Measurements from ENCODE around the gene ARHGEF18.
"Not testable (repeated sequence)": the region's sequence is repeated elsewhere in the genome, so short reads cannot be mapped to it uniquely, and the experiment has no call there.

The ARHGEF18 gene
- long read RNA-seq, donor 1, result 0 reads
- long read RNA-seq, donor 2, result 0 reads
- long read RNA-seq, donor 3, full-length matches to known transcripts, result 1 of 1 reads
- long read RNA-seq, donor 3, partial matches to known transcripts, result 0 of 1 reads
- long read RNA-seq, donor 3, other reads (novel, unspliced or antisense), result 0 of 1 reads
- long read RNA-seq, donor 4, partial matches to known transcripts, result 0 of 1 reads
- long read RNA-seq, donor 4, other reads (novel, unspliced or antisense), result 0 of 1 reads
- long read RNA-seq, donor 5, result 0 reads
- long read RNA-seq, donor 6, partial matches to known transcripts, result 7 of 13 reads
- long read RNA-seq, donor 6, other reads (novel, unspliced or antisense), result 6 of 13 reads
- long read RNA-seq, donor 7, result 0 reads
- long read RNA-seq, donor 8, full-length matches to known transcripts, result 1 of 1 reads
- long read RNA-seq, donor 8, partial matches to known transcripts, result 0 of 1 reads
- long read RNA-seq, donor 8, other reads (novel, unspliced or antisense), result 0 of 1 reads

DNA sequence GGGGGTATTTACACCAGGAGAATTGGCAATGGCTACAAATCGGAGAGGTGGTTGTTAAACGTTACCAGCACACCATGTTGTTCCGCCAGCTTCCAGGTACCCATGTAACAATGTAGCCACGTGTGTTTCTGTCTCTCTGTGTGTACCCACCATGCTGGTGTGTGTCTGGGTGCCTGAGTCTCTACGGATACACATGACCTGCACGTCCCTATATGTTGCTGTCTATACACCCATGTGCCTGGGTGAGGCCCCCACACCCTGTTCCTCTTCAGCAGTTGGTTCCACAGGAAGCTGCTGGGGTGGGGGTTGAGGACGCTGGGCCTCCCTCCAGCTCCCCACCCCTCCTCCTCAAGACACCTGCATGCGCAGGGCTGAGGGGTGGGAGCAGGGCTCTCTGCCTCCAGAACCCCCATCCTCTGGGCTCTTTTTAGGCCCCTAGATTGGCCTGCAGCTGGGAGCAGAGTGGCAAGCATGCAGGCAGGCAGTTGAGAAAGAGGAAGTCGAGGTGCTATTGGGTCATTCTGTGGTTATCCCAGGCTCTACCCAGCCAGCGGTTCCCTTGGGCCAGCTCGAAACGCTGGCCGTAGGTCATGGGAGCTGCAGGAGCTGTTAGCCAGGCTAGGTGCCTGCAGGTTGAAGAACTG, at the start of gene ARHGEF18:
Gene ARHGEF18, plus strand, starts transcription at position 351 of the 644 bp plus-strand sequence. CDS start 13,954 bp downstream, outside the sequence.
- no peak for DNase-seq

DNA sequence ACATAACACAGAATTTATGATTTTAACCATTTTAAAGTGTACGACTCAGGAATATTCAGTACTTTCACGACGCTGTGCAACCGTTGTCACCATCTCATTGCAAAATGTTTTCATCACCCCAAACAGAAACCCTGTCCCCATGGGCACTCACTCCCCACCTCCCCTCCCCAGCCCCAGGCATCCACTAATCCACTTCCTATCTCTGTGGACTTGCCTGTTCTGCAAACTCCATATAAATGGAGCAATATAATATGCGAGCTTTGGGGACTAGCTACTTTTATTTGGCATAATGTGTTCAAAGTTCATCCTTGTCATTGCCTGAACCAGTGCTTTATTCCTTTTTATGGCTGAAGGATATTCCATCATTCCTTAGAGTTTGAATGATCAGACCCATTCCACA, 47.2 kb upstream of the ARHGEF18 start:
- DNase-seq, result no peak

DNA sequence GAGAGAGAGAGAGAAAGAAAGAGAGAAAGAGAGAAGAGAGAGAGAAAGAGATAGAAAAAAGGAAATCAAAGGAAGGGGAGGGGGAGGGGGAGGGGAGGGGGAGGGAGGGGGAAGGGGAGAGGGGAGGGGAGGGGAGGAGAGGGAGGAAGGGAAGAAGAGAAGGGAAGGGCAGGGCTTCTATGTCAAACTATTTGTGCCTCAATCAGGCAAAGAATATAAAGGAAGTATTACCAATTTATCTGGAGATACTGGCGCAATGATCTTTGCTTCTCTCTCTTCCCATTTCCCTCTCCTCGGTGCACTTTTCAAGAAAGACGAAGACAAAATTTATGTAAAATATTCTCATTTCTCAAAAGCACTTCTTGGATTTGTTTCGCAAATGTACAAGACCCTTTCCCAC, 45.3 kb upstream of the ARHGEF18 start:
- no peak for DNase-seq

DNA sequence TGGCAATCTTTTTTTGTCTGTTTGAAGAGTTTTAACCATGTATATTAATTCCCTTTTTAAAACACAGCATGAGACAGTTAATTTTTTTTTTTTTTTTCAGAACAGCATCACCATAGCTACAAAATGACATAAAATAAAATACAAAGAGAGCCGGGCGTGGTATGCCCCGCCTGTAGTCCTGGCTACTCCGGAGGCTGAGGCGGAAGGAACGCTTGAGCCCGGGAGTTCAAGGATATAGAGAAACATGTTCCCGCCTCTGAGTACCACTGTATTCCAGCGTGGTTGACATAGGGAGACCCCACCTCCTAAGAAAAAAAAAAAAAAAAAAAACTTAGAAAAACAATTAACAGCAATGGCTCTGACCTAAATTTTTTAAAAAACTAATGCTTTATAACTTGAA, 44.5 kb upstream of the ARHGEF18 start:
- DNase-seq, result no peak

DNA sequence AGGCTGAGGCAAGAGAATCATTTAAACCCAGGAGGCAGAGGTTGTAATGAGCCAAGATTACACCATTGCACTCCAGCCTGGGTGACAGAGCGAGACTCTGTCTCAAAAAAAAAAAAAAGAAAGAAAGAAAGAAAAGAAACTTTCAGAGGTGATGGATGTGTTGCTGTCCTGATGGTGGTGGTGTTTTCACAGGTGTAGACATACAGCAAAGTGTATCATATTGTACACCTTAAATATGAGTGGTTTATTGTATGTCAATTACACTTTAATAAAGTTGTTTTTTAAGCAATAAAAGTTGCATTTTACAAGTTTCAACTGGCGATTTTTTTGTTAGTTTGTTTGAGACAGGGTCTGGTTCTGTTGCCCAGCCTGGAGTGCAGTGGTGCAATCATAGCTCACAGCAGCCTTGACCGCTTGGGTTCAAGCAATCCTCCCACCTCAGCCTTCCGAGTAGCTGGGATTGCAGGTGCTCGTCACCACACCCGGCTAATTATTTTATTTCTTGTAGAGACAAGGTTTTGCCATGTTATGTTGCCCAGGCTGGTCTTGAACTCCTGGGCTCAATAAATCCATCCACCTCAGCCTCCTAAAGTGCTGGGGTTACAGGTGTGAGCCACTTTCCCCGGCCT, 41.0 kb upstream of the ARHGEF18 start:
- DNase-seq, result no peak

DNA sequence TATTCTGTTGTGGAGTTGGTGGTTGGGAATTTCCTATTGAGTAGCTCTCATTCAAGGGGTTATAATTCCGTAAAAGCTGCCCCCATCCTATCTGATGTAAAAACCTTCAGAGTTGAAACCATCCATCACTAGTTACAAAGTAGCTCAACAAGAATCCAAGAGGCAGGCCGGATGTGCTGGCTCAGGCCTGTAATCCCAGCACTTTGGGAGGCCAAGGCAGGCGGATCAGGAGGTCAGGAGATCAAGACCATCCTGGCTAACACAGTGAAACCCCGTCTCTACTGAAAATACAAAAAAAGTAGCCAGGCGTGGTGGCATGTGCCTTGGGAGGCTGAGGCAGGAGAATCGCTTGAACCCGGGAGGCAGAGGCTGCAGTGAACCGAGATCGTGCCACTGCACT, 40.4 kb upstream of the ARHGEF18 start:
- DNase-seq, result not testable (repeated sequence)

DNA sequence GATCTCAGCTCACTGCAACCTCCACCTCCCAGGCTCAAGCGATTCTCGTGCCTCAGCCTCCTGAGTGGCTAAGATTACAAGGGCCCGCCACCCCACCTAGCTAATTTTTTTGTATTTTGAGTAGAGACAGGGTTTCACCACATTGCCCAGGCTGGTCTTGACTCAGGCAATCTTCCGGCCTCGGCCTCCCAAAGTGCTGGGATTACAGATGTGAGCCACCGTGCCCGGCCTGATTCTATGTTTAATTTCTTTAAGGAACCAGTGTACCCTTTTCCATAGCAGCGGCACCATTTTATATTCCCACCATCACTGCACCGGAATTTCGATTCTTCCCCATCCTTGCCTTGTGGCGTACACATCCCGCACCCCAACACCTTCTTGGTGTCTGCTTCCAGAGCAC, 36.8 kb upstream of the ARHGEF18 start:
- no peak for DNase-seq

DNA sequence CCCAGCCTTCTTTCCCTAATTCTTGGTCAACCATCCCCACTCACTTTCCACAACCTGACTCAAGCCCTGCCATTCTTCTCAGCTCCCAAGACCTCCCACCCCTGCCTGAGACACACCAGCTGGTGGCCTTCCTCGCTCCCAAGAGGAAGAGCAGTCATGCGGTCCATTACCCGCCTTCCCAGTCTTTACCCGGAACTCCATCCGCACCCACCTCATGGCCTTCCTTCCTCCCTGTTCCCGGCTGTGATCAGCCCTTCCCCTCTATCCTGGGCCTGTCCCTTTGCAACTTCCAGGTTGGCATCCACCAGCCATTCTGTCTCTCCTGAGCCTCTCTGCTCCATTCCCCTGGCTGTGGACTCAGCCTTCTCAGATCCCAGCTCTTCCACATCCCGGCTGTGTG, 35.9 kb upstream of the ARHGEF18 start:
- DNase-seq, result no peak

DNA sequence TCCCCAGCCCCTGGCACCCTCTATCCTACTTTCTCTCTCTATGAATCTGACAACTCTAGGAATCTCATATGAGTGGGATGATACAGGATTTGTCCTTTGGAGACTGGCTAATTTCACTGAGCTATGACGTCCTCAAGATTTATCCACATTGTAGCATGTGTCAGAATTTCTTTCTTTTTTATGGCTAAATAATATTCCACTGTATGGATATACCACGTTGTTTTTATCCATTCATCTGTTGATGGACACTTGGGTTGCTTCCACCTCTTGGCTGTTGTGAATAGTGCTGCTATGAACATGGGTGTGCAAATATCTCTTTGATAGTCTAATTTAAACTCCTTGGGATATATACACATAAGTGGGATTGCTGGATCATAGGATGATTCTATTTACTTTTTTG, 30.6 kb upstream of the ARHGEF18 start:
- DNase-seq, result no peak

DNA sequence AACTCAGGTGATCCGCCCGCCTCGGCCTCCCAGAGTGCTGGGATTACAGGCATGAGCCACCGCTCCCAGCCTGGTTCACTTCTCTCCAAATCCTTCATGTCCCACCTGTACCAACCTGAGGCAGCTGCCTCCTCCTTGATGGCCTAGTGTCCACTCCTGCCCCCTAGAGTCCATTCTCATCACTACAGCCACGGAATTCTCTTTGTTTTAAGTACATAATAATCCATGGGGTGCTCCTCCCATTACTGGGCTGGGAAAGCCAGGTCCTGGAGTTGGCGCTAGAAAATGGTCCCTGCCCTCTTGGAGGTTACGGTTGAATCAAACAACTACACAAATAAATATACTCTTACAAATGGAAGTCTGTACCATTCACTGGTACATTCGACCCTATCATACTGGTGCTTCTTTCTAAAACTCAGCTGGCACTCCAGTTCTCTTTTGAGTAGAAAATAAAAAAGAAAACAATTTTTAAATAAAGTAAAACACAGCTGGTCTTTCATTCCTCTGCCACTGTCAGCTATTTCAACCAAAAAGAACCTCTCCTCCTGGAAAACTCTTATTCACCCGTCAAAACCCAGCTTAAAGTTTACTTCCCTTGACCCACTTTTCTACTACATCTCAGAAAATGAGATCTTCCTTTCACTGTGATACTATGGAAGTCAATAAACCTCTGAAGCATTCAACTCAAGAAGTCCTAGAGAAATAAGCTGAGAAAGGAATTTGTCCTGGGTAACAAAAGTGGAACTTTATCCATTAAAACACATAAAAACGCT, 22.4 kb upstream of the ARHGEF18 start:
- DNase-seq, result no peak

DNA sequence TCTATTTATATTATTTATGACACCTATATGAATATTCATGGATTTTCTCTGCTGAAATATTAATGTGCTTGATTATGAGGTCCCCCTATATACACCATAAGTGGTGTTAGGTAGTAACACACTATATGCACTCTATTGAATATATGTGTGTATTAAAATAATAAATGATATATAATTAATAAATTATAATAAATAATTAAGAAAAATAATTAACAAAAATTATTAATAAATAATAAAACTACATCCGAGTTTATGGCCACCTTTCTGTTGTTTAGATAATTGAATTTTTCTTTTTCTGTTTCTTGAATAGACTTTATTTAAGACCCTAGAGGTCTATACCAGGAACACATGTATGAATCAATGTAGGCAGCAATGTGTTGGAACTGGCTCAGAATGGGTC, 20.9 kb upstream of the ARHGEF18 start:
- no peak for DNase-seq

DNA sequence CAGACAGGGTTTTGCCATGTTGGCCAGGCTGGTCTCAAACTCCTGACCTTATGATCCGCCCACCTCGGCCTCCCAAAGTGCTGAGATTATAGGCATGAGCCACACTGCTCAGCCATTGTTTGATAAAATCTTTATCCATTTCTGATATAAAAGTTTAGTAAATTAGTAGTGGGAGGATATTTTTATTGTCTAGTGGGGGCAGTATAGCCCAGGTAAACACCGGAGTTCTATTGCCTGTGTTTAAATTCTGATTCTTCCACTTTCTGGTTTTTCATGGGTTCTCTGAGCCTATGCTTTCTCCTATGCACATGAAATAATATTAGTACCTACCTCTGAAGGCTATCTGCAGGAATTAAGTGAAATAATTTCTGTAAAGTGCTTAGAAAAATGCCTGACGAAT, 20.1 kb upstream of the ARHGEF18 start:
- DNase-seq, result no peak

DNA sequence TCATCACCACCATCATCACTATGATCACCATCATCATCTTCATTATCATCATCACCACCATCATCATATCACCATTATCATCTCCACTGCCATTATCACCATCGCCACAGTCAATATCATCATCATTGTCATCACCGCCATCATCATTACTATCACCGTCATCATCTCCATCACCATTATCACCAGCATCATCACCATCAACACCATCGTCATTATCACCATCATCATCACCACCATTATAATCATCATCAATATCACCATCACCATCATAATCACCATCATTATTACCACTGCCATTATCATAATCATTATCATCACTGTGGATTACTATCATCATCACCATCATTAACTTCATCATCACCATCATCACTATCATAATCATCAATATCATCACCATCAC, 17.3 kb upstream of the ARHGEF18 start:
- DNase-seq, result no peak

DNA sequence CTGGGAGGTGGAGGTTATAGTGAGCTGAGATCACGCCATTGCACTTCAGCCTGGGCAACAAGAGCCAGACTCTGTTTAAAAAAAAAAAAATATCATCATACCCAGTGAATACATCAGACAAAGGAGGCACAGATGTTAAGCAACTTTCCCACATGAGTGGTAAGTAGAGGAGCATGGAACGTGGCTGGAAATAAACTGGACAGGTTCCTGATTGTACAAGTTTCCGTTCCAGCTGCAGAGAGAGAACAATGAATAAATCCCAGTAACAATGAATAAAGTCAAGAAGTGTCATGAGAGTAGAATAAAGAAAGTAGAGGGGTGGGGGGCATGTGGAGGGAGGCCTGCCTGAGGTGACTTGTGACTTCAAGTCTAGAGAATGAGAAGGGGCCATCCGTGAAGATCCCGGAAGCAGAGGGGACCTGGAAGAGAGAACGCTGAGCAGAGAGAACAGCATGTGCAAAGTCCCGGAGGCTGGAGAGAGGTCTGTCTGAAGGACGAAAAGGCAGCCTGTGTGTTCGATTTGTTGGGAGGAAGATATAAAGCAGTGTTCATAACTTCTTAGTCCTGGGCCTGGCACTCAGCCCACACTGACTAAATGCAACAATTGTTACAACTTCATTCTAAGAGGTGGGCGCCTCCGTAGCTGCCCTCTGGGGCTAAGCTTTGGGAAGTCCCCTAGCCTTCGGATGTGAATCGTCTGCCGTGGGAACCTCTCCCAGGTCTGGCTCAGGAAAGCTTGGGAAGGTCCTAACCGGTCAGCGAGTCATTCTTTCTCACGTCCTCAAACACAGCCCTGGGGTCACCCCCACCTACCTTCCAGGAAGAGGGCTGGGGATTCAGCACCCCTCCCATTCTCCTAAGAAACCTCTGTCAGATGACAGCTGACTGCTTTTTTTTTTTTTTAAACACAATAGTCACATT, 15.3 kb upstream of the ARHGEF18 start:
- no peak for DNase-seq

DNA sequence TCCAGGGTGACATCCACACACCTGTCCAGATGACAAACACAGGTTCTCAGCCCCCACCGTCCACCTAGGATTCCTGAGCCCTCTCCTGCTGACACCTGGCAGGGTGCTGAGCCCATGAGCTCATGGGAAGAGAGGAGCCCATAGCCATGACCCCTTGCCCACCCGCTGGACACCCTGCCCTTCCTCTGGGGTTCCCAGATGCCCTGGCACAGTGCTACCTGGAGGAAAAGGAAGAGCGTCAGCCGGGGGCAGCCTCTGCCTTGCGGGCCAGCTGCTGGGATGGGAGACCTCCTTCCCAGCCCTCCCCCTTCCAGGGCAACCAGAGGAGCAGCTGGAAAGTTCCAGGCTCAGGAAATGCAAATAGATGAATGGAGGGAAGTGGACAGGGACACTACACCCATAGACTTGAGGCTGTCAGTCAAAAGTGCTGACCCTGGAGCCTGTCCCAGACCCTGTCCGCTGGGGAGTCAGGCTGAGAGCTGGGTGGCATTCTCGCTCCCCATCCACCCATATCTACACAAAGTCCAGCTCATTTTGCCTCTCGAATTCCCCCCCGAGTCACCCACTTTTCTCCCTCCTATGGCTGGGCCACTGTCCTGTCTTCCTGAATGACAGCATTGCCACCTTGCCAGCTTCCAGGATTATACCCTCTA, 12.3 kb upstream of the ARHGEF18 start:
- no peak for DNase-seq

DNA sequence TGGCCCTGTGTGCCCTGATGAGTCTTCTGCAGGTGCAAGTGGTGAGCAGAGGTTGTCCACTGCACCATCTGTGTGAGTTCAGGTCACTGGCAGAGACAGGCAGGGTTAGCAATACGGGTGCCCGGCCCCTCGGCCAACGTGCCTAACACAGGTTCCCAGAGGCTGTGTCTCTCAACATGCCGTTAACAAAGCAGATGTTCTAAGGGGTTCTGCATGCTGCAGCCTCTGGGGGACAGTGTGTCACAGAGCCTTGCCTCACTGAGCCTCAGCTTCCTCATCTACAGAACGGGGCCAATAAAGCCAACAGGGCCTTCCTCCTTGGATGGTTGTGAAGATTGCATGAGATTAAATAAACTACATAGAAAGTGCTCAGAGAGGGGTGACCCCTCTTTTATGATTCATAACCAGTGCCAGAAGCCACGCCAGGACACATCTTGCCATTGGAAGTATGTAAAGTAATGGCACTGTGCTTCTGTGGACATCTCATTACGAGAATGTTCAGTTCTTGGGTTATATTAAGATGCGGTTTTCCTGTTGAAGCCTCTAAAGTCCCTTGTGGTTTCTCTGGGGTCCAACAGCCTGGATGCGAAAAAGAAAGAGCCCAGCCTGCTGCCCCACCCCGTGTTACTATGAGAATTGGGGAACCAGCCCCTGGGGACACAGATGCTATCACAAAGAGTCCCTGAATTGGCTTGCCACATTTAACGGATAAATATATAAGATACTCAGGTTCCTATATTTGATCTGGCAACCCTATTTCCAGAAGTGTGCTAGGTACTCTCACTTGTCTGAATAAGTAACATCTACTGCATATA, 11.2 kb upstream of the ARHGEF18 start:
- no peak for DNase-seq

DNA sequence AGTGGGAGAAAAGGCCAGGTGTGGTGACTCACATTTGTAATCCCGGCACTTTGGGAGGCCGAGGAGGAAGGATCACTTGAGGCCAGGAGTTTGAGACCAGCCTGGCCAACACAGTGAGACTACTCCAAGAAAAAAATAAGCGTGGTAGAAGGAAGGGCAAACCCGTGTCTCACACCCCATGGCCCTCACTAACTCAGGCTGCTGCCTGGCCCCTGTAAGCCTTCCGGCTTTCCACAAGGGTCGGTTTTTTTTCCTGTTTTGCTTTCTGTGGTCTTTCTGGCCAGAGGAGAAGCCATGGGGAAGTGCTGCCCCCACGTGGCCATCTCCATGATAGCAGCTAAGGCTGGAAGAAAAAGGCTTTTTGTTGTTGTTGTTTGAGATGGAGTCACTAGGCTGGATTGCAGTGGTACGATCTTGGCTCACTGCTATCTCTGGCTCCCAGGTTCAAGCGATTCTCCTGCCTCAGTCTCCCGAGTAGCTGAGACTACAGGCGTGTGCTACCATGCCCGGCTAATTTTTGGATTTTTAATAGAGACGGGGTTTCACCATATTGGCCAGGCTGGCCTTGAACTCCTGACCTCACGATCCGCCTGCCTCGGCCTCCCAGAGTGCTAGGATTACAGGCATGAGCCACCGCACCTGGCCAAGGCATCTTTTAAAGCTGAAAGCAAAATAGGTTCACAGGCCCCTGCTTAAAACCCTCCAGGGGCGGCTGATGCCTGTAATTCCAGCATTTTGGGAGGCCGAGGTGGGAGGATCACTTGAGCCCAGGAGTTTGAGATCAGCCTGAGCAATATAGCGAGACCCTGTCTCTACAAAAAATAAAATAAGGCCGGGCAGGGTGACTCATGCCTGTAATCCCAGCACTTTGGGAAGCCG, 7.5 kb upstream of the ARHGEF18 start:
- DNase-seq, result peak; percentile 77

DNA sequence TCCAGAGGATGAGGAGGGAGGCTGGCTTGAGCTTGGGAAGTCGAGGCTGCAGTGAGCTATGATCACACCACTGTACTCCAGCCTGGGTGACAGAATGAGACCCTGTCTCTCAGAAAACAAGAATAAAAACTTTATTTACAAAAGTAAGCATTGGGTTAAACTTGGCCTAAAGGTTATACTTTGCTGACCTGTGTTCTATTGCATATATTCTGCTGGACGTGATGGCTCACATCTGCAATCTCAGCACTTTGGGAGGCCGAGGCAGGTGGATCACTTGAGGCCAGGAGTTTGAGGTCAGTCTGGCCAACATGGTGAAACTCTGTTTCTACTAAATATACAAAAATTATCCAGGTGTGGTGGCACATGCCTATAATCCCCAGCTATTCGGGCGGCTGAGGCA, 6.6 kb upstream of the ARHGEF18 start:
- no peak for DNase-seq

DNA sequence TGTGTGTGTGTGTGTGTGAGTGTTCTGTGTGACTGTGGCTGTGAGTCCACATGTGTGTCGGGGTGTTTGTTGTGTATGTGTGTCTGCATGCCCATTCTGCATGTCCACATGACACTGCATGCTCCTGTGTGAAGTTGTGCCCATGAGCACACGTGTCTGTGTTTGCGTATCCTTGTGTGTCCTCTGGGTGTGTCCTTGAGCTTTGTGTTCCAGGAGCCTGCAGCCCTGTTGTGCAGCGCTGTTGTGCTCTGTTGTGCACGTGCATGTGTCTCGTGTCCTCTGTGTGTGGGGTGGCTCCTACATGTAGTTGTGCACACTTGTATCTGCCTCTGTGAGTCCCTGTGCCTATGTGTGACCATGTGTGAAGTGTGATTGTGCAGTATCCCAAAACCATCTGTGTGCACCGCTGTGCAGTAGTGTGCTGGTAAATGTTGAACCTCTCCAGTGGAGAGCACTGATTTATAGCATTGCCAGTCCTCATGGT, 2.2 kb upstream of the ARHGEF18 start:
- DNase-seq, result no peak
